CD4-positive, alpha-beta T cell (primary cell): Measurements from ENCODE around the gene RAP1GAP2. TPM values are rescaled to one million over a fixed set of nuclear protein-coding genes. Genes with fewer than 3 reads are reported as not detected.

ENCODE experiments used
- ATAC-seq: fragments of 200-7000 bp; cut with Tn5 transposase; one replicate; pipeline ENCODE4 v1.10.0; 2022; ENCODE audit warnings: mild to moderate bottlenecking; ENCODE audit not compliant: poor library complexity
- CTCF ChIA-PET: fragments of 350-600 bp; sonication (Branson Sonifier 250); formaldehyde crosslinking; loops from one replicate; lab custom pipeline; 2021; ENCODE audit warnings: antibody characterized with exemption, inconsistent platforms; lab: Charles Lee
- POLR2A ChIA-PET: fragments of 350-600 bp; sonication (Branson Sonifier 250); formaldehyde crosslinking; loops from one replicate; lab custom pipeline; 2021; ENCODE audit warnings: antibody characterized with exemption, inconsistent platforms; lab: Charles Lee
- DNase-seq, 14 experiments: peaks; one replicate each; pipeline ENCODE4 v3.0.0-alpha.2; 2013 to 2020; ENCODE audit warnings: mixed read lengths in 2 of 14
- H3K27ac ChIP-seq, 2 donors: one replicate each; pipeline versions ENCODE4 v1.5.1 to v1.7.0; 2013; ENCODE audit warnings: low read length in 2 of 2, low read depth in 1 of 2, mild to moderate bottlenecking in 1 of 2
- H3K27me3 ChIP-seq, 2 experiments: 1 replicate in 1 of 2; 2 replicates in 1 of 2; pipeline versions ENCODE4 v1.6.1 to v1.7.0; 2013; ENCODE audit warnings: low read length in 2 of 2, control low read depth in 1 of 2, mild to moderate bottlenecking in 1 of 2, moderate library complexity in 1 of 2; ENCODE audit not compliant: insufficient read depth in 2 of 2, control insufficient read depth in 1 of 2
- H3K36me3 ChIP-seq: one replicate; pipeline ENCODE4 v1.6.1; 2013; ENCODE audit warnings: low read length, control low read depth; ENCODE audit not compliant: insufficient read depth
- H3K4me1 ChIP-seq: one replicate; pipeline ENCODE4 v1.6.1; 2013; ENCODE audit warnings: low read length, control low read depth; ENCODE audit not compliant: insufficient read depth
- H3K4me3 ChIP-seq: one replicate; pipeline ENCODE4 v1.5.1; 2013; ENCODE audit warnings: mild to moderate bottlenecking, low read length, moderate library complexity
- H3K9me3 ChIP-seq, 2 experiments: 1 replicate in 1 of 2; 2 replicates in 1 of 2; pipeline versions ENCODE4 v1.6.1 to v1.7.0; 2013; ENCODE audit warnings: low read length in 2 of 2, mild to moderate bottlenecking in 2 of 2, control low read depth in 1 of 2, moderate library complexity in 1 of 2; ENCODE audit not compliant: control insufficient read depth in 1 of 2, insufficient read depth in 1 of 2
- H3K27ac Mint-ChIP-seq: one replicate; pipeline ENCODE4 v1.8.0; 2020; ENCODE audit warnings: mixed read lengths
- H3K27me3 Mint-ChIP-seq: one replicate; pipeline ENCODE4 v1.8.0; 2021; ENCODE audit warnings: mixed read lengths
- H3K36me3 Mint-ChIP-seq: one replicate; pipeline ENCODE4 v1.8.0; 2021; ENCODE audit warnings: low read depth, mixed read lengths
- H3K4me1 Mint-ChIP-seq: one replicate; pipeline ENCODE4 v1.8.0; 2021; ENCODE audit warnings: low read depth, mixed read lengths
- H3K4me3 Mint-ChIP-seq: one replicate; pipeline ENCODE4 v1.8.0; 2020; ENCODE audit warnings: mild to moderate bottlenecking, mixed read lengths
- H3K9me3 Mint-ChIP-seq: one replicate; pipeline ENCODE4 v1.8.0; 2020; ENCODE audit warnings: mixed read lengths
- intact Hi-C, 2 experiments: fragments of 100-400 bp; cut with DNase I in 1 of 2; cut with micrococcal nuclease in 1 of 2; formaldehyde crosslinking; loops; one replicate each; pipeline versions ENCODE4 v1.15.1 to v1.9.0; 2023 to 2025; cut with DNase I, micrococcal nuclease
- total RNA-seq, 174 experiments: library from RNA in 2 of 174; stranded (reverse) in 2 of 174; gene quantifications; one replicate each; pipeline ENCODE4 v1.2.3 and lab custom pipeline; 2021 to 2026
- TF ChIP-seq, protein P1 (sequence below): fragments of 200-600 bp; IDR thresholded peaks from one replicate; pipeline ENCODE4 v1.8.0; 2022; ENCODE audit warnings: antibody characterized with exemption, mild to moderate bottlenecking

The RAP1GAP2 gene
- total RNA-seq, 2 experiments from 2014 or later: 46.3 to 49.7 TPM

DNA sequence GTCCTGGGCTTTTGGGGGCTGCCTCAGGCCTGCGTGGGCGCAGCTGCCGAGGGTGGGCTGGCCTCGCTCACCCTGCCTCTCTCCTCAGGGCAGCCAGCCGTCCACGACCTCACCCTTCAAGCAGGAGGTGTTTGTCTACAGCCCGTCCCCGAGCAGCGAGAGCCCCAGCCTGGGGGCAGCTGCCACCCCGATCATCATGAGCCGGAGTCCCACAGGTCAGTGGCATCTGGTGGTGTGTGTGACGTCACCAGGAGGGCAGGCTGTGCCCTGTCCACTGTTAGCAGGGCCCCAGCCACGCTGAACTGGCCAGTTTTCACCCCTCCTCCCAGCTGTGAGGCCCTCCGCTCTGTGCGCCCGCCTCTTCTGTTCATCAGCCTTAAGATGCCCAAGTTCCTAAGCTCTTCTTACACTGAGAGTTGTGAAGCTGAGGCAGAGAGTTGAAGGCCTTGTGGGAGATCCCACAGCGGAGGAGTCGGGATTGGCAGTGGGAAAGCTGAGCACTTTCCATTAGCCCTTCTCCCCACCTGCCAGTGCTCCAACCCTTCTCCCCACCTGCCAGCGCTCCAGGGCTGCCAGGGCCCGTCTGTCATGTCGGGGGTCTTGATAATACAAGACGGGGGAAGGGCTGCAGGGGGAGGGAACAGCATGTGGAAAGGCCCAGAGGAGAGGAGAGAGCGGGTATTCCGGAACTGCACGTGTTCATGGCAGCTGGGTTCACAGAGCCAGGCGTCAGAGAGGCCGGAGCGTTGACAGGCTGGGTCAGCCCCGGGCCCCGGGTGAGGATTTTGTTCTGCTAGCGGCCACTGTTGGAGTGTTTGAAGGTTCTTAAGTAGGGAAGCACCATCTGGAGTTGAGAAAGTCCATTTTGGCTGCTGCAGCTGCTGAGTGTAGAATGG is 230.9 kb downstream of the RAP1GAP2 start:
- H3K4me3 ChIP-seq: no peak overlapping the region
- peaks cover 64% of the 10 kb centered on the region for H3K36me3 ChIP-seq
- no peaks in the 10 kb centered on the region for H3K4me1 ChIP-seq
- Mint-ChIP-seq H3K4me1 (no peaks in the 10 kb centered on the region), H3K27me3 (no peaks in the 10 kb centered on the region), H3K27ac (no peak overlapping the region), H3K9me3 (no peaks in the 10 kb centered on the region), H3K4me3 (no peak overlapping the region), H3K36me3 (peaks cover 72% of the 10 kb centered on the region)
- no peak for ATAC-seq
- H3K27me3 ChIP-seq: no peaks in the 10 kb centered on the region
- peak in 1 of 14 experiments; percentile 7 for DNase-seq
- no peaks in the 10 kb centered on the region for H3K9me3 ChIP-seq
- POLR2A ChIA-PET: no interaction called here
- CTCF ChIA-PET: no interaction called here
- TF ChIP-seq, protein P1, sequence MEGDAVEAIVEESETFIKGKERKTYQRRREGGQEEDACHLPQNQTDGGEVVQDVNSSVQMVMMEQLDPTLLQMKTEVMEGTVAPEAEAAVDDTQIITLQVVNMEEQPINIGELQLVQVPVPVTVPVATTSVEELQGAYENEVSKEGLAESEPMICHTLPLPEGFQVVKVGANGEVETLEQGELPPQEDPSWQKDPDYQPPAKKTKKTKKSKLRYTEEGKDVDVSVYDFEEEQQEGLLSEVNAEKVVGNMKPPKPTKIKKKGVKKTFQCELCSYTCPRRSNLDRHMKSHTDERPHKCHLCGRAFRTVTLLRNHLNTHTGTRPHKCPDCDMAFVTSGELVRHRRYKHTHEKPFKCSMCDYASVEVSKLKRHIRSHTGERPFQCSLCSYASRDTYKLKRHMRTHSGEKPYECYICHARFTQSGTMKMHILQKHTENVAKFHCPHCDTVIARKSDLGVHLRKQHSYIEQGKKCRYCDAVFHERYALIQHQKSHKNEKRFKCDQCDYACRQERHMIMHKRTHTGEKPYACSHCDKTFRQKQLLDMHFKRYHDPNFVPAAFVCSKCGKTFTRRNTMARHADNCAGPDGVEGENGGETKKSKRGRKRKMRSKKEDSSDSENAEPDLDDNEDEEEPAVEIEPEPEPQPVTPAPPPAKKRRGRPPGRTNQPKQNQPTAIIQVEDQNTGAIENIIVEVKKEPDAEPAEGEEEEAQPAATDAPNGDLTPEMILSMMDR: no peak
- intact Hi-C loops: no loop called here
- H3K27ac ChIP-seq: no peak overlapping the region

DNA sequence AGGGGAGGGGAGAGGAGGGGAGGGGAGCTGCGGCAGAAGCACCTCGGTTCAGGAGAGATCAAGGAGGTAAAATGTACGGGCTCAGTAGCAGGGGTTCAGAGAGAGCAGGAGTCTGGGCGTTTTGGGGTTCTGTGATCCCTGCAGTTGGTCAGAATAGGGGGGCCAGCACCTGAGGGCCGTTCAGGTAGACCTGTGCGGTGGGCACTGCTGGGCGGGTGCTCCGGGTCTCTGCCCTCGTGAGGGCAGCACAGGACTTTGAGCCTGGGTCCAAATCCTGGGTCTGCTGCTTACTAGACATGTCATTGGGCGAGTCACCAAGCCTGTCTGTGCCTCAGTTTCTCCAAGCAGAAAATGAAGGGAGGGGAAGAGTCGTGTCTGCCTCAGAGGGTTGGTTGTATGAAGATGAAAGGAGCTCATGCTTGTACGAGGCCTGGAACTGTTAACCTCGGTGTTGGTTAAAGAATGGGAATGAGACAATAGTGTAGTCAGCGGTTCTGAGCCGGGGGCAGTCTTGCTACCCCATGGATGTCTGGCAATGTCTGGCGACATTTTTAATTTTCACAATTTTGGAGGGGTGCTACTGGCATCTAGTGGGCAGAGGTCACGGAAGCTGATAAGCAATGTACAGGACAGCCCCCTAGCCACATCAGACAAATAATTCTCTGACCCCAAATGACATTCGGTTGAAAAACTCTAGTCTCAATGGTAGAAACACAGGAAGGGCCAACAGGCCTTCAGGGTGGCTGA is 231.7 kb downstream of the RAP1GAP2 start:
- intact Hi-C loops: no loop called here
- no peak overlapping the region for H3K4me3 Mint-ChIP-seq
- Histone ChIP-seq H3K4me1 (no peaks in the 10 kb centered on the region), H3K36me3 (peaks cover 59% of the 10 kb centered on the region), H3K27ac (no peak overlapping the region), H3K4me3 (no peak overlapping the region), H3K27me3 (no peaks in the 10 kb centered on the region), H3K9me3 (no peaks in the 10 kb centered on the region)
- H3K36me3 Mint-ChIP-seq: peaks cover 63% of the 10 kb centered on the region
- H3K27me3 Mint-ChIP-seq: no peaks in the 10 kb centered on the region
- ChIA-PET POLR2A (no interaction called here), CTCF (no interaction called here)
- no peaks in the 10 kb centered on the region for H3K4me1 Mint-ChIP-seq
- ATAC-seq (no peak), DNase-seq (peak in 1 of 14 experiments; percentile 0)
- no peak overlapping the region for H3K27ac Mint-ChIP-seq
- no peaks in the 10 kb centered on the region for H3K9me3 Mint-ChIP-seq
- TF ChIP-seq, protein P1: no peak

GRCh38 chr17:3029213-3029913 is 233.1 kb downstream of the RAP1GAP2 start:
- H3K4me3 Mint-ChIP-seq: no peak overlapping the region
- H3K4me3 ChIP-seq: no peak overlapping the region
- ChIA-PET POLR2A (no interaction called here), CTCF (no interaction called here)
- no peak overlapping the region for H3K27ac Mint-ChIP-seq
- H3K4me1 ChIP-seq: no peaks in the 10 kb centered on the region
- H3K27me3 Mint-ChIP-seq: no peaks in the 10 kb centered on the region
- intact Hi-C loops: no loop called here
- no peaks in the 10 kb centered on the region for H3K4me1 Mint-ChIP-seq
- peak in 1 of 14 experiments; percentile 10 for DNase-seq
- no peaks in the 10 kb centered on the region for H3K9me3 Mint-ChIP-seq
- H3K27ac ChIP-seq: no peak overlapping the region
- no peak for ATAC-seq
- no peaks in the 10 kb centered on the region for H3K9me3 ChIP-seq
- H3K27me3 ChIP-seq: no peaks in the 10 kb centered on the region
- TF ChIP-seq, protein P1: no peak
- H3K36me3 Mint-ChIP-seq: peaks cover 56% of the 10 kb centered on the region
- H3K36me3 ChIP-seq: peaks cover 58% of the 10 kb centered on the region
